Islet of Langerhans (tissue), 1 donor: ENCODE results near the gene UTRN.

Experiments
- FAIRE-seq: peaks from one replicate; lab custom pipeline; 2011; peaks lifted over from hg19 to GRCh38; lab: Jason Lieb, UNC

UTRN gene

GRCh38 chr6:144284783-144285547 lies at the start of gene UTRN:
Gene UTRN, plus strand, starts transcription at chr6:144285335. Its CDS starts 6,494 bp downstream, at chr6:144291829.
- FAIRE-seq, result no peak

- no peak for FAIRE-seq
These were observed 40.4 kb upstream of the UTRN start for GRCh38 chr6:144244688-144245087.

GRCh38 chr6:144246988-144247387 lies 38.1 kb upstream of the UTRN start:
- FAIRE-seq, result no peak

GRCh38 chr6:144248003-144248402 lies 37.1 kb upstream of the UTRN start:
- FAIRE-seq, result no peak

- FAIRE-seq, result no peak
These were observed 36.4 kb upstream of the UTRN start for GRCh38 chr6:144248476-144249301.

- no peak for FAIRE-seq
These were observed 34.9 kb upstream of the UTRN start for GRCh38 chr6:144250276-144250675.

GRCh38 chr6:144252259-144252658 lies 32.9 kb upstream of the UTRN start:
- no peak for FAIRE-seq

- no peak for FAIRE-seq
These were observed 25.1 kb upstream of the UTRN start for GRCh38 chr6:144259986-144260385.

- FAIRE-seq, result no peak
These were observed 22.4 kb upstream of the UTRN start for GRCh38 chr6:144262470-144263369.

- no peak for FAIRE-seq
These were observed 21.3 kb upstream of the UTRN start for GRCh38 chr6:144263786-144264185.

GRCh38 chr6:144264270-144265060 lies 20.7 kb upstream of the UTRN start:
- FAIRE-seq, result no peak

- no peak for FAIRE-seq
These were observed 20.1 kb upstream of the UTRN start for GRCh38 chr6:144265061-144265357.

- FAIRE-seq, result no peak
These were observed 19.7 kb upstream of the UTRN start for GRCh38 chr6:144265390-144265789.

- FAIRE-seq, result no peak
These were observed 19.0 kb upstream of the UTRN start for GRCh38 chr6:144266091-144266649.

- FAIRE-seq, result no peak
These were observed 16.3 kb upstream of the UTRN start for GRCh38 chr6:144268794-144269349.

- no peak for FAIRE-seq
These were observed 8.0 kb upstream of the UTRN start for GRCh38 chr6:144277174-144277573.

- FAIRE-seq, result no peak
These were observed 7.4 kb upstream of the UTRN start for GRCh38 chr6:144277605-144278227.

- FAIRE-seq, result no peak
These were observed 6.3 kb upstream of the UTRN start for GRCh38 chr6:144278659-144279314.

- no peak for FAIRE-seq
These were observed 5.5 kb upstream of the UTRN start for GRCh38 chr6:144279484-144280150.
